C4-2B (cell line): ENCODE data around the gene TNNI3K.

Source experiments
- ZFX ChIP-seq: fragments of 450-650 bp; IDR thresholded peaks from 2 replicates; pipeline ENCODE4 v1.6.1; 2017
- TF ChIP-seq, protein P1 (sequence below): fragments of 450-650 bp; conservative IDR thresholded peaks from 2 replicates; pipeline ENCODE4 v1.5.1; 2017; ENCODE audit warnings: mild to moderate bottlenecking

DNA sequence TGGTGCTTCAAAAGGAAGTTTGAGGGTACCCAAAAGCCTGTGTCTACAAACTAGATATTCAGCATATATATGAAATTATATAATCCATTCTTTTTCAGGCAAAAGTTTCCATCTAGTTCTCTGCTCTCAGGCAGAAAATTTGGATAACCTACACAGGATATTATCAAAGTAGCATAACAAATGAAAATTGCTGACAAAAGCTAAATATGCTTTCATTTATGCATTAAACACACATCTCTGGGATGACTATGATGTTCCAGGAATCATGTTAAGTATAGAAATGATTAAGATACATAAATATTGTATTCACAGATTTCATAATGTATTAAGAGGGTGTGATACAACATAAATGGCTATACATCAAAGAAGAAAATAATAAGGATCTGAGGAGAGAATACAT lies 184.4 kb downstream of the TNNI3K start:
- TF ChIP-seq, protein P1, sequence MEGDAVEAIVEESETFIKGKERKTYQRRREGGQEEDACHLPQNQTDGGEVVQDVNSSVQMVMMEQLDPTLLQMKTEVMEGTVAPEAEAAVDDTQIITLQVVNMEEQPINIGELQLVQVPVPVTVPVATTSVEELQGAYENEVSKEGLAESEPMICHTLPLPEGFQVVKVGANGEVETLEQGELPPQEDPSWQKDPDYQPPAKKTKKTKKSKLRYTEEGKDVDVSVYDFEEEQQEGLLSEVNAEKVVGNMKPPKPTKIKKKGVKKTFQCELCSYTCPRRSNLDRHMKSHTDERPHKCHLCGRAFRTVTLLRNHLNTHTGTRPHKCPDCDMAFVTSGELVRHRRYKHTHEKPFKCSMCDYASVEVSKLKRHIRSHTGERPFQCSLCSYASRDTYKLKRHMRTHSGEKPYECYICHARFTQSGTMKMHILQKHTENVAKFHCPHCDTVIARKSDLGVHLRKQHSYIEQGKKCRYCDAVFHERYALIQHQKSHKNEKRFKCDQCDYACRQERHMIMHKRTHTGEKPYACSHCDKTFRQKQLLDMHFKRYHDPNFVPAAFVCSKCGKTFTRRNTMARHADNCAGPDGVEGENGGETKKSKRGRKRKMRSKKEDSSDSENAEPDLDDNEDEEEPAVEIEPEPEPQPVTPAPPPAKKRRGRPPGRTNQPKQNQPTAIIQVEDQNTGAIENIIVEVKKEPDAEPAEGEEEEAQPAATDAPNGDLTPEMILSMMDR = no peak
- TF ChIP-seq ZFX = no peak
